Activated naive CD8-positive, alpha-beta T cell (primary cell): Measurements from ENCODE around the gene UBE2D2.

Experiments used
- H3K27ac Mint-ChIP-seq: one replicate; pipeline ENCODE4 v1.8.0; 2021; ENCODE audit warnings: mixed read lengths
- H3K27me3 Mint-ChIP-seq: one replicate; pipeline ENCODE4 v1.8.0; 2021; ENCODE audit warnings: mixed read lengths
- H3K36me3 Mint-ChIP-seq: one replicate; pipeline ENCODE4 v1.8.0; 2021; ENCODE audit warnings: mixed read lengths
- H3K4me1 Mint-ChIP-seq: one replicate; pipeline ENCODE4 v1.8.0; 2021; ENCODE audit warnings: low read depth, mixed read lengths
- H3K4me3 Mint-ChIP-seq: one replicate; pipeline ENCODE4 v1.8.0; 2021; ENCODE audit warnings: mild to moderate bottlenecking, mixed read lengths
- H3K9me3 Mint-ChIP-seq: one replicate; pipeline ENCODE4 v1.8.0; 2021; ENCODE audit warnings: low read depth, mixed read lengths

The UBE2D2 gene

DNA sequence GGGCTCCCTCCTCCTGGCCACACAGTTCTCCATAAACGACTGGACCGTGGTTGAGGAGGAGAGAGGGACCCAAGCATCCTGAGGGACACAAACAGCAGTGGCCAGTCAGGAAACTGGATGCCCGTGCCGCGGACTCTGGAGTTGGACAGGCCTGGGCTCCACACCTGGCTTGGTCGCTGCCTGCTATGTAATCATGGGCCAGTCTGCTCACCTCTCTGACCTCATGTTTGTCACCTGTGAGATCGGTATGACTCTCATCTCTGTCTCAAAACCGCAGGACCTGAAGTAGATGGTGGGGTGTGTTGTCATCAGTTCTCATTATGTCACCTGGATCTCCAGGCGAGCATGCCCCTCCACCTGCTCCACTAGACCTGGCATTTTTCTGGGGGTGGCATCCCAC lies 101.5 kb downstream of the UBE2D2 start:
- no peaks in the 10 kb centered on the region for H3K9me3 Mint-ChIP-seq
- H3K4me1 Mint-ChIP-seq = peaks cover 24% of the 10 kb centered on the region
- no peak overlapping the region for H3K27ac Mint-ChIP-seq
- no peaks in the 10 kb centered on the region for H3K27me3 Mint-ChIP-seq
- no peaks in the 10 kb centered on the region for H3K36me3 Mint-ChIP-seq
- H3K4me3 Mint-ChIP-seq = no peak overlapping the region

DNA sequence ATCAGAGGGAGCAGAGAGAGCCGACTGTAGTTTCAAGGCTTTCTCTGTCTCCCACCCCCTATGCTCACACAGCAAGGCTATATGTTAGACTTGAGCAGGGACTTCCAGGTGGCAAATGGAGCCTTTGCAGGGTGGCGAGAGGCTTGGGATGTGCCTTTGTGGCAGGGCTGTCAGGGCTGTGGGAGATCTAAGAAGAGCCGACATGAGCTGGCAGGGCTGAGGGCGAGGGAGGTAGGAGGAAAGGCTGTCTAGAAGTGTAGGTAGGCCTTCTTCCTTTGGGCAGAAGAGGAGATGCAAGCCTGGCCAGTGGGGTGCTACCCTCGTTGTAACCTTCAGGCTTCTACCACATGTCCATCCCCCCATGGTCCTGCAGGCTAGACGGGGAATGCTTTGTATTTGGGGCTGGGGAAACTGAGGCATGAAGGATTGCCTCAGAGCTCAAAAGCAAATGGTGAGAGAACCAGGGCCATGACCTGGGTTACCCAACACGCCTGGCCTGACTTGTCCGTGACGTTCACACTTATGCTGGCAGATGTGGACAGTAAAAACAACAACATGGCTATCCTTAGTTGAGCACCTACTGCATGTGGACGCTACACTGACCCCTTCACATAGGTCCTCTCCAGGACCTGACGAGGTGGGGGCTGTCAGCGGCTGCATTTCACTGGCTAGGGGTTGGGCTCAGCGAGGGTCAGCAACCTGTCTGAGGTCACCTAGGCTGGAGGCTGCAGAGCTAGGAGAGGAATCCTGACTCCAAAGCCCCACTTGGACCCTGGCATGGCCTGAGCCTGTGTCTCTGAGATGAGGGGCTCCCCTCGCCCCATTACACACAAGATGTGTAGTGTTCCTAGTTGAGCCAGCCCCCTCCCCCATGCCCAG lies 102.3 kb downstream of the UBE2D2 start:
- H3K4me3 Mint-ChIP-seq = no peak overlapping the region
- peaks cover 23% of the 10 kb centered on the region for H3K4me1 Mint-ChIP-seq
- H3K27me3 Mint-ChIP-seq = no peaks in the 10 kb centered on the region
- no peaks in the 10 kb centered on the region for H3K36me3 Mint-ChIP-seq
- H3K9me3 Mint-ChIP-seq = no peaks in the 10 kb centered on the region
- H3K27ac Mint-ChIP-seq = no peak overlapping the region

DNA sequence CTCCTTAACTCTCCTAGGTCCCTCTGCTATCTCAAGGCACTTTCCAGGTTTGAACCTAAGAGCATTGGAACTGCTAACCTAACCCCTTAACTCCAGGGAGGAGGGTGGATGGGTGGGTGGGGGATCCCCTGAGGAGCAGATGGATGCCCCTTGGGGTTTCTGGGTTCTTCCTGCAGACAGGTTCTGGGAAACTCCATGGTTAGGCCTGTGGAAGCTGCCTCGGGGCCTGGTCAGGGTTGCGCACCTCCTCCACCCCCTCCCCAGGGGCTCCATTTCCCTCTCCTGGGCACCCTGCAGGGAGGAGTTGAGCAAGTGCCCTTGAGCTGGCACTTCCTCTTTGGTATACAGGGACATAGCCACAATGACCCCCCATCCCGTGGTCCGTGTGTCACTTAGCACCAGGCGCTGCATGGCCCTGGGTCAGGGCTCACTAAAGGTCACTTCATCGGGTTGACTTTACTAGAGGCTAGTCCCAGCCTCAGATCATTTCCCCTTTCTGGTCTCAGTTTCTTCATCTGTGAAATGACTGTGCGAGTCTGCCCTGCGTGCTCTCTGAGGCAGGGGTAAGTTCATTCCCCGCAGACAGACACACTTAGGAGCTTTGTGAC lies 103.1 kb downstream of the UBE2D2 start:
- peaks cover 25% of the 10 kb centered on the region for H3K4me1 Mint-ChIP-seq
- no peaks in the 10 kb centered on the region for H3K36me3 Mint-ChIP-seq
- no peaks in the 10 kb centered on the region for H3K27me3 Mint-ChIP-seq
- no peaks in the 10 kb centered on the region for H3K9me3 Mint-ChIP-seq
- no peak overlapping the region for H3K4me3 Mint-ChIP-seq
- no peak overlapping the region for H3K27ac Mint-ChIP-seq

DNA sequence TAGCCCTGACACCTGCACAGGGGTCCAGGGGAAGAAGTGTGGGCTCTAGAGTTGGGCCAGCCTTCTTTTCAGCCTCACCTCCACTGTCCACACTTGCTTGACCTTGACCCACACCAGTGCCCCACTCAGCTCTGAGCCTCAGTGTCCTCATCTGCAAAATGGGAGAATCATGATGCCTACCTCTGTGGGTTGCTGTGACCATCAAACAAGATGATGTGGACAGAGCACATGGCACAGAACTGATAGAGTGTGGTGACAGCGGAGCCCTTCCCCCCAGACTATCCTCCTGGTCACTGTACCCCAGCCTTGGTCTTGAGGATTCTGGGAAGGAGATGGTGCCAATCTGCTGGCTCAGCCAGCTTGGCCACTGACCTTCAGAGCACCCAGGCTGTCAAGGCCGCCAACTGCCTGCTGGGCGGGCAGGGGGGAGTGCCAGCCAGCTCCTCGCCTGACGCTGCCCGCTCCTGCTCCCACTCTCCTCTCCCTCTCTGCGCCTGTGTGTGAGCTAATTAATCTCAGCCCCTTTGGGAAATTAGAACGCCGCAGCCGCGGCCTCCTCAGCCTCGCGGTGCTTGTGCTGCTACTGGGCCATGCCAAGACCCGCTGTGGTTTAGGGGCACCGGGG lies 103.7 kb downstream of the UBE2D2 start:
- Mint-ChIP-seq H3K36me3 (no peaks in the 10 kb centered on the region), H3K4me1 (peaks cover 29% of the 10 kb centered on the region), H3K27me3 (no peaks in the 10 kb centered on the region), H3K4me3 (no peak overlapping the region), H3K27ac (no peak overlapping the region), H3K9me3 (no peaks in the 10 kb centered on the region)

DNA sequence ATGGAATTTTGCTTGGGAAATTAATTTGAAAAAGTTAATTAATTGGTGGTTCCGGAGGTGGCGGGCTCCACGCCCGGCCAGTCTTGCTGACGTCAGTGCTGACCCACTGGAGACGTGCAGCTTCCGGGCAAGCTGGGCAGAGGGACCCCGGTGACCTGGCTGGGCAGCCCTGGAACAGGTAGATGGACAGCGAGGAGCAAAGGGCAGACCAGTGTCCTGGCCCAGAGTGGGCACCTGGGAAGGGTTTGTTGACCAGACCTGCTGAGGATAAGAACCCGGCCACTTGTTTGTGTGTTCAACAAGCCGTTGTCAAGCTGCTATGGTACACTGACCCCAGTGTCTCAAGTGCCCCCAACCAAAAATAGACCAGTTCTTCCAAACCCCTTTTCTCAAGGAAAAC lies 104.5 kb downstream of the UBE2D2 start:
- Mint-ChIP-seq H3K27ac (no peak overlapping the region), H3K4me1 (peaks cover 36% of the 10 kb centered on the region), H3K9me3 (no peaks in the 10 kb centered on the region), H3K4me3 (no peak overlapping the region), H3K36me3 (no peaks in the 10 kb centered on the region), H3K27me3 (no peaks in the 10 kb centered on the region)

DNA sequence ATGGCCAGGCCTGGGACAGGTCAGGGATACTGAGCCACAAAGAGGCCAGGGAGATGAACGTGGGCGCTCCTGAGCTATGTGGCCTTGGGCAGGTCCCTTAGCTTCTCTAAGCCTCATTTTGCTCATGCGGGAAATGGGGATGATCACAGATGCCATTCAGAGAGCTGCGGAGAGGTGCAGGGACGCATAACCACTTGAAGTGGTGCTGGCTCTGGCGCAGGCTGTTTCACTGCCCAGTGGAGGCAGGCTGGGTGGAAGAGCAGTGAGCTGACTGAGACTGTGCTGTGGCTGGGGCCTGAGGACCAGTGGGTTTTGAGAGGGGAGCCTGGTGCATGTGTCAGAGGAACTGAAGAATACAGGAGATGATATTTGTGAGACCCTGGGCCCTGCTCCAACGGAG lies 105.4 kb downstream of the UBE2D2 start:
- Mint-ChIP-seq H3K27me3 (no peaks in the 10 kb centered on the region), H3K27ac (peak overlapping the region; percentile 50), H3K9me3 (no peaks in the 10 kb centered on the region), H3K4me1 (peaks cover 38% of the 10 kb centered on the region), H3K36me3 (no peaks in the 10 kb centered on the region), H3K4me3 (no peak overlapping the region)

DNA sequence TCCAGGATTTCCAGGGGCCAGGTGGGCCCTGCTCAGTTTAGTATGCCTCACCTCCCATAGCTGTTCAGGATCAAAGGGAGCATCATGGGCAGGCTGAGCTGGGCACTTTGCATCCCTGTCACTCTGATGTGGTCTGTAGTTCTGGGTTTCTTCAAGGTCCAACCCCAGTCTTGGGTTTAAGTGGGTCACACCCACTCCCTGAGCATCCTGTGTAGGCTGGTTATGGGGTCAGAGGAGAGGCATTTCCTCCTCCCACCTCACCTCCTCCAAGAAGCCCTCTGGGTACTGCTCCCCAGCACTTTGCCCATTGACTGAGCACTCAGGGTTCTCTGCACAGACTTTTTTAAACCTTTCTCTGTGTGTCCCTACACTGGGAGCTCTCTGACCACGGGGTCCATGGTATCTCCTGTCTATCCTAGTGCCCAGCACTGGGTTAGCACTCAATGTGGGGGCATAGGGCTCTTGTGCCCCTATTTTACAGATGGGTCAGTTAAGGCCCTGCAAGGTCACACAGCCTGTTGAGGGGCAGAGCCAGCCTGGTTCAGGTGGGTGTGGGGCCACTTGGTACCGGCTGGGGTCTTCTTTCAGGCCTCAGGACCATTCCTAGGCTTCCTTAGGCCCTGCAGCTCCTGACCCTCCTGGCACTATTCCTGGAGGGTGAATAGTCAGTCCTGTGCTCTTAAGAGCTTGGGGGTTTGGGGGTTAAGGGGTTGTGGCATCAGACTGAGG lies 106.0 kb downstream of the UBE2D2 start:
- H3K27ac Mint-ChIP-seq = no peak overlapping the region
- no peaks in the 10 kb centered on the region for H3K9me3 Mint-ChIP-seq
- peaks cover 38% of the 10 kb centered on the region for H3K4me1 Mint-ChIP-seq
- no peaks in the 10 kb centered on the region for H3K36me3 Mint-ChIP-seq
- H3K4me3 Mint-ChIP-seq = peak overlapping the region; percentile 62
- no peaks in the 10 kb centered on the region for H3K27me3 Mint-ChIP-seq

DNA sequence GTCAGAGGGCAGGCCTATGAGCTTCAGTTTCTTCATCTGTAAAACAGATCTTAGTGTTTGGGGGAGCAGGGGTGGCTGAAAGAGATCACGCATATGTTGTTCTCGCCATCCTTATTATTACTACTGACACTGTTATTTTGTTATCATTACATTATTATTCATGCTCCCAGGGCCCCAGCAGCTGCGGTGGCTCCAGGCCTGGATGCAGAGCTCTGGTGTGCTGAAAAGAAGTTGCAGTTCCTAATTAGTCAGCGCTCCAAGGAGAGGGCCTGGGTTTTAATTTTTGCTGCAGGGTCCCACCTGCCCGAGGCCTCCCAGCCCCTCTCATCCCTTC lies 106.6 kb downstream of the UBE2D2 start:
- Mint-ChIP-seq H3K4me3 (peak overlapping the region; percentile 62), H3K9me3 (no peaks in the 10 kb centered on the region), H3K27ac (no peak overlapping the region), H3K4me1 (peaks cover 38% of the 10 kb centered on the region), H3K27me3 (no peaks in the 10 kb centered on the region), H3K36me3 (no peaks in the 10 kb centered on the region)

DNA sequence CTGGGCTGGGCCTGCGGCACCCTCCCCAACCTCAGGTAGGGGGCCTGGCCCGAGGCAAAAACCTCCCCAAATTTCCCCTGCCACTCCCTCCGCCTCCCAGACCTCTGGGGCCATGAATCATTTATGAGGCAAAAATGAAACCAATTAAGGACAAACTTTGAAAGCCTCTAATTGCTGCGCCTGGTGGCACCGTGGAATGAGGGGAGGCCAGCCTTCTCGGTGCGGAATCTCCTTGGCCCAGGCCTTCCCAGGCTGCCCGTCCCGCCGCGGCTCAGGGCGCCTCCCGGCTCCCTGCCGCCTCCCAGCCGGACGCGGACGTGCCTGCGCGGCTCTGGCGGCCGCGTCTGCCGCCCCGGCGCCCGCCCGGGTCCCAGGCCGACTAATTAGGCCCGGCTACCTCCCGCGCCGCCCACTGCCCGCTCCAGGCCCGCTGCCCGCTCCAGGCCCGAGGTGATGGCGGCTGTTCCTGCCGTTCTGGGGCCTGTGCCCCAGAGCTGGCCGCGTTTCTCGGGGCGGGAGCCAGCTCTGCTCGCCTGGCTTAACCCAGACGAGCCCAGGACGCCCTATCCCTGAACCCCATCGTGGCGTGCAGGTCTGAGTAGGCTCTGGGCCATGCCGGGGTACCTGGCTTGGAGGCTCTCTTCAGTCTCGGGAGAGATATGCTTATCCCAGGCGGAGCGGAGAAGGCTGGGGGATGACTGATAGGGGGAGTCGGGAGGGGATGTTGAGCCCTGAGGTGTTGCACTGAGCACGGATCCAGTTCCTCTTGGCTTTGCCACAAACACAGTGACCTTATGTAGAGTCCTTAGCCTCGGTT lies 107.1 kb downstream of the UBE2D2 start:
- H3K4me1 Mint-ChIP-seq = peaks cover 36% of the 10 kb centered on the region
- no peaks in the 10 kb centered on the region for H3K9me3 Mint-ChIP-seq
- H3K27me3 Mint-ChIP-seq = no peaks in the 10 kb centered on the region
- peak overlapping the region; percentile 66 for H3K27ac Mint-ChIP-seq
- H3K36me3 Mint-ChIP-seq = no peaks in the 10 kb centered on the region
- peak overlapping the region; percentile 77 for H3K4me3 Mint-ChIP-seq

DNA sequence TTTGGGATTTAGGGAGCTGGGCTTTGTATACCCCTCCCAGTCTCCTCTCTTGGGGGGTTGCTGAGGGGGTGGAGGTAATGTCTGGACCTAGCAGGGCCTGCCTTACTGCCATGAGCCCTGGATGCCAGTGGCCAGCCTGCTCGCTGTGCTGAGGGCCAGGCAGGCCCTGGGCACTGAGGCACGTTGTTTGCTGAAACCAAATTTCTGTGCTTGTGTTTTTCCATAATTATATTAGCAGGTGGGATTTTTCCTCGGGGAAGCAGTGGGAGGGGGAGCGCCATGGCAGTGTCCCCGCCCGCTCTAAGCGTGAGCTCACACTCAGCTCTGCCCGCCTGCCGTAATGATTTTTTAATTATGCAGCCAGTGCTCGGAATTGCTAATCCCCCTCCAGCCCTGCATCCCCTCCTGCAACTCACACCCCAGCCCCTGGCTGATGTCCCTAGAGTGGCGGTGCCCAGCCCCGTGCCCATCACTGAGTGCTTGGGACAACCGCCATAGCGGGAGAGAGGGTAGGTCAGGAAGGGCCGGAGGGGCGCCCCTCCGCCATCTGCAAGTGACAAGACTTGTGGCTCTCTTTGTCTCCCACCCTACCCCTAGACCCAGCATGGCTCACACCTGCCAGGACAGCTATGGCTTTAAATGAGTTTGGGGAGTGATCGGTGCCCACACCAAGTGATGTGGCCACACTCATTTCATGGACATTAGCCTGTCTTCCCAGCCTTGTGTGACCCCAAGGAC lies 108.0 kb downstream of the UBE2D2 start:
- Mint-ChIP-seq H3K4me1 (peaks cover 35% of the 10 kb centered on the region), H3K36me3 (no peaks in the 10 kb centered on the region), H3K4me3 (peak overlapping the region; percentile 77), H3K27me3 (no peaks in the 10 kb centered on the region), H3K9me3 (no peaks in the 10 kb centered on the region), H3K27ac (peak overlapping the region; percentile 41)

DNA sequence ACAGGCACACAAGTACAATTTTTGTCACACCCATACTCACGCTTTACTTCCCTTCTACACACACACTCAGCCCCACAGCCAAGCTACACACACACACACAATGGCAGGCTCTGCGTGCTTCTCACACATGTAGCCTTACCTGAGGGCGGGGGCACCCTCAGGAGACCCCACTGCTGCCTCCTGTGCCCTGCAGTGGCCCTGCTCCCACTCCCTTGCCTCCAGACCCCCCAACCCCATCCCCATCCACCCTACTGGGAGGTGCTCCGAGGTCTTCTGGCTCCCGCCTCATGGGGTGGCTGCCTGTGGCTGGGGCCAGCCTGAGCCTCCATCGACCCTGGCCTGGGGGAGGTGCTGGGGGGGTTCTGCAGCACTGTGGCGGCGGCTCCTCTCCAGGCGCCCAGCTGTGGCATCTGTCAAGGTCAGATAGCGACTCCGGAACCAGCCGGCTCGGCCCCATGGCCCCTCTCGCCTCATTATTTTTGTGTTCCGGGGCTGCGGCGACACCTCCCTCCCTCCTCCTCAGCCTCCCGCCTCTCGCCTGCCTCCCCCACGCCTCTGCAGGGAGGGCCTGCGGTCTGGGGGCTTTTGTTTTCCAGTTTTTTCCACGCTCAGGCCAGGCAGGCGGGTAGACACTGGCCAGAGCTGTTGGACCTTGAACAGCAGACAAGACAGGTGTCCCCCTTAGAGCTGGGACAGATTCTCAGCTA lies 108.7 kb downstream of the UBE2D2 start:
- H3K27ac Mint-ChIP-seq = peak overlapping the region; percentile 71
- H3K4me3 Mint-ChIP-seq = peak overlapping the region; percentile 77
- H3K9me3 Mint-ChIP-seq = no peaks in the 10 kb centered on the region
- no peaks in the 10 kb centered on the region for H3K27me3 Mint-ChIP-seq
- H3K36me3 Mint-ChIP-seq = no peaks in the 10 kb centered on the region
- H3K4me1 Mint-ChIP-seq = peaks cover 35% of the 10 kb centered on the region

DNA sequence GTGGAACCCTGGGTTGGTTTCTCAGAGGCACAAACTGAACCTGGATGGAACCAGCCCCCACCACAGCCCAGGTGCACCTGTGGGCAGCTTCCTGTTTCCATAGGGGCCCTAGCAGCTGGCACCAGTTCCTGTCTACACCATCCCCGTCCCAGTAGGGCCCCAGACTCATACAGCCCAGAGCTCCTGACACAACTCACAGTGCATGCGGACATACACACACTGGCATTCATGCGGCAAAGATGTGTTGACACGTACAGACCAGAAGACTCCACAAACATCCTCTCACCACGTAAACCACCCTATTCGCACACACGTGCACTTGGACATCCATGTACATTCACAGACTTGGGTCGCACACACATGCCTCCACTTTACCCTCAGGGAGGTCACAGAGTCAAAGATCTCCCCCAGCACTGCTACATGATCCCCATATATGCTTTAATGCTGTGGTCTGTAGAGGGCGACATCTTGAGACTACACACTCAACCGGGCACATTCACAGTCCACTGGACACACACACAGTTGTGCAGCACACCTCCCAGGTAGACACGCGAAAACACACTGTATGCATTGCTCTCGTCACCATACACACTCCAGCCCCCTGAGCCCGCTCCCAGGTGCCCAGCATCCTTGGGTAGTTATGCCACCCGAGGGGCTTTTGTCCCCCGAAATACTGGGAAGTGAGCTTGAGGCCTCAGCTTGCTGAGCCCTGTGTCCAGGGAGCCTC lies 109.4 kb downstream of the UBE2D2 start:
- Mint-ChIP-seq H3K27ac (peak overlapping the region; percentile 71), H3K4me3 (peak overlapping the region; percentile 63), H3K4me1 (peaks cover 35% of the 10 kb centered on the region), H3K36me3 (no peaks in the 10 kb centered on the region), H3K27me3 (no peaks in the 10 kb centered on the region), H3K9me3 (no peaks in the 10 kb centered on the region)
